T-helper 2 cell (primary cell): ENCODE measurements around the gene WFDC5.
"Not testable (repeated sequence)": the region's sequence is repeated elsewhere in the genome, so short reads cannot be mapped to it uniquely, and the experiment has no call there.

Experiments used
- DNase-seq, 5 experiments: peaks; one replicate each; pipeline versions ENCODE4 v3.0.0 to v3.0.0-alpha.2; 2012 to 2022

Gene WFDC5

DNA sequence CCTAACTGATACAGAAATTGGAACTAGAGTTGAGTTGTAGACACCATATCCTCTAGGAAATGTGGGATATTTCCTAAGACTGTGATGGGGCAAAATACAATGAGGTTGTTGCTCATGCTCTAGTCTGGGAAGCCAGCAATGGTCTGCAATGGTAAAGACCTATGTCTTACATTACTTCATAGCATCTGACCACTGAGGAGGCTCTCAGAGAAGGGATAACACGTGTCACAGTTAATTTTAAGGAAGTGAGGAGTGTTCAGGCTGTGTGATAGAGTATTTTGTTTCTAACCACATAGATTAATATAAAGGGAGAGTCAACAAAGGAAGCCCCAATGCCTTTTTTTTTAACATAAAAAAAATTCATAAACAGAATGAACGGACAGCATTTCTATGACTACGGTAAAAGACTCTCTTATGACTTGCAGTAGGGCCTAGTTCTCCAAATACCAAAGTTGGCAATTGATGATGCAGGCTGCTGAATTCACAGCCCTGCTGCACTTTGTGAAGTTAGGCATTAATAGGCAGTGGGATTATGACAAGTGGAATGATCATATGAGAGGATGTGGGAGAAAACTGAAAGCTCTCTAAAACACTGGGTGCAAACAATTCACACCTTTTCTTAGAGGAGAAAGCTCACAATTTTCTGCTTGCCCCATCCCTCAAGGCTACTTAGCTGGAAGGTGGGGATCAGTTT is 27.7 kb downstream of the WFDC5 start:
- DNase-seq, result no peak

DNA sequence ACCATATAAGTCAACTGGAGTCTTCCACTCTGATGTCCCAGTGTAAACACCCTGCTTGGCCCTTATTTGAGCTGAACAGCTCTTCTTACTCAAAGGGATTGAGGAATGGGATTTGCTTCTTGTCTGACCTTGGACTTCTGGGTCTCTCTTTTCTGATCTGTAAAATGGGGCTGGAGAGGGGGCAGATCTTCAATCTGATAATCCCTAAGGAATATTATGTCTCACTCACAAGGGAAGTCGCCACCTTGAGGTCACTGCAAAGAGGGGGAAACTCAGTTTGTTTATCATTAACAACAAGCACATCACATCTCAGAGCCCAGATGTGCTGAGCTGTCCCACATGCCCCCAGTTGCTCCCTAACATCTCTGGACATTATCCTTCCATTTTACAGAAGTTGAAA is 29.1 kb downstream of the WFDC5 start:
- no peak for DNase-seq

- no peak for DNase-seq
Observed at GRCh38 chr20:45085289-45085688, 29.7 kb downstream of the WFDC5 start.

DNA sequence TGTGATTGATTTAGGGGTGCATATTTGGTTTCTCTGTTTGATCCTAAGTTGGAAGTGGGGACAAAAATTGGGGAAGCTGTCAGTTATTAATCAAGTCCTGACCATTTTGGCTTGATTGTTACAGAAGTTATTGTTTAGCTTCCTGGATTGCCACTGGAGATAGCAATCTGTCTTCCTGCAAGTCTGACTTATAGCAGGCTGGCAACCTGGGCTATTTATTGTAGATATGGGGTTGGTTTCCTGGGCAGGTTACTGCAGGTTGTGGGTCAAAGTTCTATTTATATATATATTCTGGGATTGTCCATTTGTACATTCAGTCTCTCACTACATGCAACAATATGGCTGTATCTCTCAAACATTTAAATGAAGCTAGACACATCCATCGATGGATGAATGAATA is 31.8 kb downstream of the WFDC5 start:
- DNase-seq, result no peak

DNA sequence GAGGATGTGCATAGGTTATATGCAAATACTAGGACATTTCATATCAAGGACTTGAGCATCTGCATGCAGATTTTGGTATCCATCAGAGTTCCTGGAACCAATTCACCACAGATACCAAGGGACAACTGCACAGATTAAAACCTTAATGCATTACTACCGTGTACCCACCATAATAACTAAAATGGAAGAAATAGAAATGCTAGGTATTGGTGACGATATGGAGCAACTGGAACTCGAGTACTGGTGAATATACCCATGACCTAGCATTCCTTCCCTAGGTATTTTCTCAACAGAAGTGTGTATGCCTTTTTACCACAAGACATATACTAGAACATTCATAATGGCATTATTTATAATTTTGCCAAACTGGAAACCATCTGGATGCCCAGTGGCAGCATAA is 32.5 kb downstream of the WFDC5 start:
- DNase-seq, result no peak

- DNase-seq, result no peak
Observed at GRCh38 chr20:45080867-45081624, 33.9 kb downstream of the WFDC5 start.

- DNase-seq, result no peak
Observed at GRCh38 chr20:45077559-45077958, 37.4 kb downstream of the WFDC5 start.

DNA sequence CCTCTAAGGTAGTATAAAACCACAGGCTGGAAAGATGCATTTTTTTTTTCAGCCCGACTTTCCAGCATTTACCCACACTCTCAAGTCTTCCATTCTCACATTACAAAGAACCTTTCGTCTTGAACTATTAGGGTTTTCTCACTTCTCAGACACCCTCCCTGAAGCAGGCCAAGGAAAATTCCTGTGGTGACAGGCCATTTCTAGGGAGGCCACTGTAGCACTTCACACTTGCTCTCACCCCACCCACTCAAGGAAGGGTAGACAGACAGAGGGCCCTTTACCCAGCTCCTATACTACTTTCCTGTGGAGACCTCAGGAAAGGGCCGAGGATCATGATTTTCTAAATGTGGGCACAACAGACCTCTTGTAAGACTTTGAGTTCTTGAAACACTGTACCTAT is 41.8 kb downstream of the WFDC5 start:
- no peak for DNase-seq

- DNase-seq, result no peak
Observed at GRCh38 chr20:45072066-45072465, 42.9 kb downstream of the WFDC5 start.

DNA sequence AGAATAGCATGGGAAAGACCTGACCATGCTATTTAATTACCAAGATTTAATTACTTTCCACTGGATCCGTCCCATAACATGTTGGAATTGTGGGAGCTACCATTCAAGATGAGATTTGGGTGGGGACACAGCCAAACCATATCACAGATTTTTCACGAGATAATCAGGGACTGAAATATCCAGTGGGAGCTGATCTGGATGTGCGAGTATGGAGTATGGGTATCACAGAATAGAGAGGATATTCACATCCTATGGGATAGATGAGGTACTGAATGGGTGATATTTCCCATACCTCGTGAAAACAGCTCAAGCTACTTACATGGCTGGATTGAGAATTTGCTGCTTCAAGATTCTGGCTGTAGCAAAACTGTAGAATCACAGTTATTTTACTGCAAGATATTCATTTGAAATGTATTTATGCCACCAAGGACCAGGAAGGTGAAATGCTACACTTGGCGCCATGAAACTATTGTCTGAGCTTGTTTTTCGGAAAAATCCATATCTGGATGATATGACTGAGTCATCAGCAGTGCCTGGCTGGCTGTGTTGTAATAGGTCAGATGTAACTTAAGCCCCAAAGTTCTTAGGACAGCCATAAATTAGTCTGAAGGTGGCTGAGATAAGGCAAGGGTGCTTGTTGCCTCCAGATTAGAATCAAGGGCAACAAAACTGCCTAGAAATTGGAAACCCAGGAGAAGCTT is 43.9 kb downstream of the WFDC5 start:
- no peak for DNase-seq

DNA sequence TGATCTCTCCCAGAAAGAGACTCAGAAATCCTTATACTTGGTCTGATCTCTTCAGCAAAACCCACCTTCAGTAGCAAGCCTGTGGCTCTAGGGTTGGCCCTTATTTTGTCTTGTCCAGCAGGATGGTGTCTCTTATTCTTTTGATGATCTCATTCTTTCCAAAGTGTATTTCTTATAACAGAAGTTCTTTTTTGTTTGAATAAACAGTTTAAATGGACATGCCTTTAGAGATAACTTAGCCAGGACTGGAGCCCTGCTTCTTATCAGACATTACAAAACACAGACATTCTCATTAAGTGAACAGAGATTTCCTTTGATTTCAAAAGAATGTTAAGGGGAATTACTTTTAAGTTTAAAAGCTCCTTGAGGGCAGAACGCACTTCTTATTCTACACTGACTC is 45.7 kb downstream of the WFDC5 start:
- DNase-seq, result no peak

GRCh38 chr20:45067558-45067957 is 47.4 kb downstream of the WFDC5 start:
- no peak for DNase-seq

DNA sequence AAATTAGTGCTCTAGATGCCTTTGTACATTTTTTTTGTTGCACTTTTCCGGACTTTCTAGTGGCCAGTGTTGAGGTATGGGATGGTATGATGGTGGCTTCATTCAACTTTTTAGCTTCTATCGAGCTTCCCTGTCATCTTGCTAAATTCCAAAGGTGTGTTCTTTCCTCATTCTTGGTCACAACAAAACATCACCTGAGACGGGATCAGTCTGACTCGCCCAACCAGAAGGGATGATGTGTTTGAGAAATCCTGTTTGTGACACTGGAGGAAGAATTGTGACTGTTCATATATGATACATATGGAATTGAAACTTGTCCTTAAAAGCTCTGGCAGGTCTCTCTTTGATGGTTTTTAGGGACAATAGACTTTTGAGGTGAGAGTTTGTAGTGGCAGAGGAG is 47.9 kb downstream of the WFDC5 start:
- no peak for DNase-seq

DNA sequence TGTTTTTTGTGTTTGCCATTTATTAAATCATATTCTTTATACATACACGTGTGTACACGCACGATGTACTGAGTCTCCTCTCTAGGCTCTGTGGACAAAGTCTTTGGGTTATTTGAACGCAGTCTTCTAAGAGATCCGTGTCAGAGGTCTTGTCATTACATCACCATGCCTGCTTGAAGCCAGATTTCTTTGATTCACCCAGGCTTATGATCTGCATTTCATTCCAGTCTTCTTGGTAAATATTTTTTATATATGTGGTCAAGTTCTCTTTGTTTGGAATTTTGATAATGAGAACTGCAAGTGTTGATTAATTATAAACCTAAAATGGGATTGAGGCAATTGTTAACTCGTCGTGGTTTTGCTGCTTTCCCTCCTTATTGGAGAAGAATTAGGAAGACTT is 48.6 kb downstream of the WFDC5 start:
- no peak for DNase-seq

- DNase-seq, result no peak
Observed at GRCh38 chr20:45064812-45065211, 50.2 kb downstream of the WFDC5 start.

GRCh38 chr20:45063107-45063506 is 51.9 kb downstream of the WFDC5 start:
- not testable (repeated sequence) for DNase-seq

GRCh38 chr20:45061244-45061643 is 53.7 kb downstream of the WFDC5 start:
- no peak for DNase-seq

- no peak for DNase-seq
Observed at GRCh38 chr20:45060294-45060693, 54.7 kb downstream of the WFDC5 start.
